GM12878 (cell line): ENCODE data around the gene ZNF691. TPM values are rescaled to one million over a fixed set of nuclear protein-coding genes. Genes with fewer than 3 reads are reported as not detected.

Source experiments
- ATF3 ChIP-seq: IDR thresholded peaks from 2 replicates; pipeline ENCODE4 v1.6.1; 2011; ENCODE audit warnings: low read depth, mild to moderate bottlenecking, low read length, moderate library complexity, borderline replicate concordance; ENCODE audit errors: extremely low read depth
- BHLHE40 ChIP-seq, 2 experiments: fragments of 450-650 bp in 1 of 2; IDR thresholded peaks; 2 replicates each; pipeline ENCODE4 v1.6.1; 2011 to 2017; ENCODE audit warnings: low read depth in 2 of 2, borderline replicate concordance in 1 of 2, improper control_type of control experiment in 1 of 2, low read length in 1 of 2, mild to moderate bottlenecking in 1 of 2
- CBX3 ChIP-seq: fragments of 200-600 bp; sonication (generic); IDR thresholded peaks from 2 replicates; pipeline ENCODE4 v1.6.1; 2016; ENCODE audit warnings: low read depth, borderline replicate concordance
- ELK1 ChIP-seq: IDR thresholded peaks from 2 replicates; pipeline ENCODE4 v1.6.1; 2012; ENCODE audit warnings: low read depth, low read length, improper control_type of control experiment
- ETV6 ChIP-seq, 2 experiments: fragments of 450-650 bp in 1 of 2; IDR thresholded peaks in 1 of 2; conservative IDR thresholded peaks in 1 of 2; 2 replicates each; pipeline ENCODE4 v1.6.1; 2014; ENCODE audit warnings: antibody characterized with exemption in 1 of 2, borderline replicate concordance in 1 of 2, low read depth in 1 of 2, mild to moderate bottlenecking in 1 of 2, moderate library complexity in 1 of 2
- EZH2 ChIP-seq: IDR thresholded peaks from 2 replicates; pipeline ENCODE4 v1.6.1; 2012; ENCODE audit warnings: low read depth, mild to moderate bottlenecking, control low read depth, inconsistent platforms, low read length, borderline replicate concordance; ENCODE audit not compliant: control insufficient read depth
- GABPA ChIP-seq: IDR thresholded peaks from 2 replicates; pipeline ENCODE4 v1.6.1; 2014; ENCODE audit warnings: antibody characterized with exemption, low read depth, mild to moderate bottlenecking, inconsistent platforms
- KAT2A ChIP-seq: conservative IDR thresholded peaks from 2 replicates; pipeline ENCODE4 v1.6.1; 2011; ENCODE audit warnings: low read depth, low read length; ENCODE audit not compliant: control insufficient read depth
- MYB ChIP-seq: fragments of 150-350 bp; IDR thresholded peaks from 2 replicates; pipeline ENCODE4 v1.6.1; 2014; ENCODE audit warnings: mild to moderate bottlenecking, low read depth, low read length, borderline replicate concordance
- MYC ChIP-seq: IDR thresholded peaks from 2 replicates; pipeline ENCODE4 v1.6.1; 2011; ENCODE audit warnings: mild to moderate bottlenecking, low read length, moderate library complexity, inconsistent platforms; ENCODE audit not compliant: insufficient read depth, insufficient replicate concordance, insufficient read length, severe bottlenecking
- NFYA ChIP-seq: IDR thresholded peaks from 2 replicates; pipeline ENCODE4 v1.6.1; 2011; ENCODE audit warnings: low read depth, mild to moderate bottlenecking, low read length, improper control_type of control experiment, borderline replicate concordance
- RB1 ChIP-seq: fragments of 450-650 bp; formaldehyde crosslinking; IDR thresholded peaks from 2 replicates; pipeline ENCODE4 v1.6.1; 2017; ENCODE audit warnings: mild to moderate bottlenecking, borderline replicate concordance
- SIN3A ChIP-seq: IDR thresholded peaks from 2 replicates; pipeline ENCODE4 v1.6.1; 2012; ENCODE audit warnings: low read depth, low read length, improper control_type of control experiment
- SMARCA5 ChIP-seq: fragments of 450-650 bp; IDR thresholded peaks from 2 replicates; pipeline ENCODE4 v1.6.1; 2017; ENCODE audit warnings: mild to moderate bottlenecking
- SP1 ChIP-seq: IDR thresholded peaks from one replicate; pipeline ENCODE4 v1.6.1; 2011; ENCODE audit warnings: low read depth, low read length
- TBL1XR1 ChIP-seq: IDR thresholded peaks from 2 replicates; pipeline ENCODE4 v1.6.1; 2012; ENCODE audit warnings: low read depth, low read length, improper control_type of control experiment
- USF1 ChIP-seq: IDR thresholded peaks from 2 replicates; pipeline ENCODE4 v1.6.1; 2011; ENCODE audit warnings: borderline replicate concordance, low read depth, mild to moderate bottlenecking, moderate library complexity, mixed read lengths, low read length; ENCODE audit not compliant: insufficient read depth; ENCODE audit errors: extremely low read length
- YY1 ChIP-seq: IDR thresholded peaks from 2 replicates; pipeline ENCODE4 v1.6.1; 2011; ENCODE audit warnings: low read depth, mild to moderate bottlenecking, low read length
- ZNF592 ChIP-seq: fragments of 450-650 bp; IDR thresholded peaks from 2 replicates; pipeline ENCODE4 v1.6.1; 2017; ENCODE audit warnings: mild to moderate bottlenecking, moderate library complexity
- ZSCAN29 ChIP-seq: fragments of 450-650 bp; IDR thresholded peaks from 2 replicates; pipeline ENCODE4 v1.6.1; 2017; ENCODE audit warnings: mild to moderate bottlenecking, moderate library complexity
- polyA plus RNA-seq, 11 experiments: library from polyadenylated mRNA; depleted of rRNA in 4 of 11; unstranded in 6 of 11; stranded (reverse) in 5 of 11; fragments of >200 nt; fragmentation: Nextera tagmentation in 4 of 11; fragmentation: Illumina TruSeq in 1 of 11; extraction: Ambion mirVana in 4 of 11; extraction: Trizol in 1 of 11; gene quantifications; 1 replicate in 1 of 11; 2 replicates in 10 of 11; pipeline versions ENCODE4 v1.2.1 to v1.2.3, GENCODE V29; 2011 to 2016; ENCODE audit warnings: inconsistent platforms in 2 of 11, missing spikeins in 2 of 11, low read depth in 1 of 11
- total RNA-seq, 4 experiments: library from RNA; depleted of rRNA in 3 of 4; stranded (reverse); fragments of >200 nt in 3 of 4; fragmentation: Illumina TruSeq in 1 of 4; extraction: Trizol in 1 of 4; gene quantifications; 2 replicates each; pipeline versions ENCODE4 v1.2.1 to v1.2.3, GENCODE V29; 2013 to 2021

Gene ZNF691
- total and polyA plus RNA-seq, 10 of the 15 experiments (the other 5 are each of a cell fraction or from before 2014, with no cell fraction given) = 8.5 to 16.2 (median 12.2) TPM

- no peak for TF ChIP-seq CBX3
- TF ChIP-seq YY1 = 0 out of 2 replicates have a peak, but pooled peaks have one; percentile 35
- 0 out of 2 replicates have a peak, but pooled peaks have one; percentile 7 for TF ChIP-seq ZSCAN29
- TF ChIP-seq KAT2A = no peak
- TF ChIP-seq RB1 = peak; percentile 78; the same call in 1 of the 2 replicates
- peak; percentile 99 for TF ChIP-seq SP1
- no peak for TF ChIP-seq SIN3A
- TF ChIP-seq ELK1 = peak; percentile 59; the same call in 1 of the 2 replicates
- no peak for TF ChIP-seq USF1
- no peak for TF ChIP-seq ATF3
- TF ChIP-seq BHLHE40 (IDR thresholded peaks at IDR 0.05; ENCODE audit: borderline replicate concordance in 1 of 2, low read depth in 2 of 2, low read length in 1 of 2) = no peak; a peak in 1 of 4 replicates
- peak; percentile 65; the same call in 1 of the 2 replicates for TF ChIP-seq SMARCA5
- no peak for TF ChIP-seq ETV6 (conservative IDR thresholded peaks at IDR 0.05 in 1 of 2, IDR thresholded peaks at IDR 0.05 in 1 of 2; ENCODE audit: borderline replicate concordance in 1 of 2, low read depth in 1 of 2)
- no peak for TF ChIP-seq EZH2
- TF ChIP-seq MYC = no peak
- TF ChIP-seq ZNF592 = no peak
- TF ChIP-seq MYB = no peak
- peak; percentile 58 for TF ChIP-seq NFYA
- peak; percentile 94 for TF ChIP-seq GABPA
- TF ChIP-seq TBL1XR1 = no peak
Measured at GRCh38 chr1:42846257-42847110, at the start of gene ZNF691 (continued).
